Endothelial cell of umbilical vein (primary cell): ENCODE data around the gene GCDH. TPM values are rescaled to one million over a fixed set of nuclear protein-coding genes. Genes with fewer than 3 reads are reported as not detected.

Experiments used
- BruUV-seq: library from RNA; stranded (reverse); fragments of 400-500 nt; replicated peaks from 2 replicates; lab custom pipeline; 2021; lab: Mats Ljungman, UMichigan
- CTCF ChIA-PET: fragments of 300-600, 350-600 bp; sonication (Branson Sonifier 250); formaldehyde crosslinking; loops from one replicate; lab custom pipeline; 2021; ENCODE audit warnings: antibody characterized with exemption, inconsistent platforms; lab: Charles Lee
- POLR2A ChIA-PET: fragments of 300-600, 350-600 bp; sonication (Branson Sonifier 250); formaldehyde crosslinking; loops from one replicate; lab custom pipeline; 2021; ENCODE audit warnings: antibody characterized with exemption, inconsistent platforms; lab: Charles Lee
- DNase-seq: peaks from one replicate; pipeline ENCODE4 v3.0.0-alpha.2; 2011; ENCODE audit warnings: low read depth, low spot score
- FAIRE-seq: peaks from 2 replicates; lab custom pipeline; 2011; peaks lifted over from hg19 to GRCh38; lab: Jason Lieb, UNC
- H2AFZ ChIP-seq: 2 replicates; pipeline ENCODE4 v1.6.0; 2012; ENCODE audit warnings: low read depth, low read length, control low read depth, inconsistent platforms
- H3K27ac ChIP-seq: 2 replicates; pipeline ENCODE4 v1.5.1; 2011; ENCODE audit warnings: low read depth, mild to moderate bottlenecking, control low read depth, low read length, moderate library complexity; ENCODE audit not compliant: insufficient read depth
- H3K27me3 ChIP-seq, 2 experiments: 2 replicates each; pipeline versions ENCODE4 v1.6.0 to v1.6.1; 2011; ENCODE audit warnings: low read length in 2 of 2, mixed read lengths in 1 of 2; ENCODE audit not compliant: control insufficient read depth in 2 of 2, insufficient read depth in 2 of 2
- H3K36me3 ChIP-seq, 2 experiments: 2 replicates in 1 of 2; 3 replicates in 1 of 2; pipeline ENCODE4 v1.5.1; 2011; ENCODE audit warnings: low read length in 2 of 2, mild to moderate bottlenecking in 1 of 2, moderate library complexity in 1 of 2; ENCODE audit not compliant: control insufficient read depth in 2 of 2, insufficient read depth in 2 of 2; ENCODE audit errors: extremely low read depth in 1 of 2
- H3K4me1 ChIP-seq: 3 replicates; pipeline ENCODE4 v1.5.1; 2011; ENCODE audit warnings: mild to moderate bottlenecking, low read length; ENCODE audit not compliant: control insufficient read depth, insufficient read depth; ENCODE audit errors: extremely low read depth
- H3K4me2 ChIP-seq: 2 replicates; pipeline ENCODE4 v1.6.1; 2011; ENCODE audit warnings: low read length, control low read depth, mixed read lengths; ENCODE audit not compliant: insufficient read depth
- H3K4me3 ChIP-seq, 3 experiments: fragments of 200-600 bp in 1 of 3; sonication (generic), shearing (Covaris generic) in 1 of 3; replicated peaks in 1 of 3; 2 replicates each; pipeline ENCODE4 v1.5.1; 2011 to 2016; ENCODE audit warnings: control low read depth in 3 of 3, low read length in 3 of 3, mild to moderate bottlenecking in 2 of 3, inconsistent platforms in 1 of 3, low read depth in 1 of 3, moderate library complexity in 1 of 3; ENCODE audit not compliant: insufficient read depth in 1 of 3
- H3K79me2 ChIP-seq: 2 replicates; pipeline ENCODE4 v1.6.0; 2012; ENCODE audit warnings: low read length, inconsistent platforms; ENCODE audit not compliant: control insufficient read depth, insufficient read depth
- H3K9ac ChIP-seq: replicated peaks from 2 replicates; pipeline ENCODE3; 2011; ENCODE audit warnings: low read length, control low read depth; ENCODE audit not compliant: insufficient read depth; ENCODE audit errors: extremely low read depth
- H3K9me1 ChIP-seq: replicated peaks from 3 replicates; pipeline ENCODE4 v1.6.0; 2011; ENCODE audit warnings: mild to moderate bottlenecking, low read length; ENCODE audit not compliant: control insufficient read depth, insufficient read depth; ENCODE audit errors: extremely low read depth
- H3K9me3 ChIP-seq: replicated peaks from 2 replicates; pipeline ENCODE4 v1.5.1; 2012; ENCODE audit warnings: low read length, inconsistent platforms; ENCODE audit not compliant: control insufficient read depth, insufficient read depth
- H4K20me1 ChIP-seq: replicated peaks from 2 replicates; pipeline ENCODE3; 2011; ENCODE audit warnings: mild to moderate bottlenecking, low read length; ENCODE audit not compliant: control insufficient read depth, insufficient read depth; ENCODE audit errors: extremely low read depth
- CTCF ChIP-seq, 2 donors: IDR thresholded peaks; 1 replicate in 1 of 2; 2 replicates in 1 of 2; pipeline ENCODE4 v1.5.1; 2011; ENCODE audit warnings: low read length in 2 of 2, mild to moderate bottlenecking in 2 of 2, moderate library complexity in 2 of 2, control low read depth in 1 of 2, inconsistent platforms in 1 of 2, low read depth in 1 of 2; ENCODE audit not compliant: insufficient read depth in 1 of 2; ENCODE audit errors: extremely low read depth in 1 of 2
- EZH2 ChIP-seq: IDR thresholded peaks from 2 replicates; pipeline ENCODE4 v1.6.1; 2012; ENCODE audit warnings: borderline replicate concordance, low read depth, mild to moderate bottlenecking, moderate library complexity, low read length, inconsistent platforms; ENCODE audit not compliant: severe bottlenecking
- FOS ChIP-seq: IDR thresholded peaks from 2 replicates; pipeline ENCODE4 v1.6.1; 2011; ENCODE audit warnings: mild to moderate bottlenecking, low read length, moderate library complexity, borderline replicate concordance; ENCODE audit not compliant: insufficient read depth
- GATA2 ChIP-seq: IDR thresholded peaks from 2 replicates; pipeline ENCODE4 v1.7.0; 2011; ENCODE audit warnings: low read depth, mild to moderate bottlenecking, moderate library complexity, mixed read lengths, low read length; ENCODE audit not compliant: insufficient read length, insufficient read depth
- JUN ChIP-seq: IDR thresholded peaks from 2 replicates; pipeline ENCODE4 v1.6.1; 2011; ENCODE audit warnings: borderline replicate concordance, low read depth; ENCODE audit not compliant: insufficient read length, insufficient read depth
- MYC ChIP-seq: IDR thresholded peaks from one replicate; pipeline ENCODE4 v1.6.1; 2011; ENCODE audit warnings: mild to moderate bottlenecking, low read depth, low read length
- POLR2A ChIP-seq: IDR thresholded peaks from 2 replicates; pipeline ENCODE4 v1.6.1; 2012; ENCODE audit warnings: low read depth, mild to moderate bottlenecking, control low read depth, low read length
- POLR2AphosphoS5 ChIP-seq: IDR thresholded peaks from 2 replicates; pipeline ENCODE4 v1.6.1; 2012; ENCODE audit warnings: low read depth, mild to moderate bottlenecking, control low read depth, low read length, moderate library complexity; ENCODE audit not compliant: insufficient read depth
- dilution Hi-C: fragments of 300-500 bp; cut with MboI; formaldehyde crosslinking; loops from one replicate; pipeline ENCODE4 v1.15.0; 2019; ENCODE audit warnings: low sequenced_read_pairs; ENCODE audit not compliant: extremely low pct_ligation_motif_present
- intact Hi-C: fragments of 100-400 bp; cut with micrococcal nuclease; formaldehyde crosslinking; loops from one replicate; pipeline ENCODE4 v1.10.0; 2022
- polyA plus RNA-seq, 4 experiments: library from polyadenylated mRNA; depleted of rRNA in 3 of 4; stranded (reverse) in 3 of 4; unstranded in 1 of 4; fragments of >200 nt; gene quantifications; 2 replicates each; pipeline versions ENCODE4 v1.2.1 to v1.2.3, GENCODE V29; 2011 to 2012; ENCODE audit warnings: missing spikeins in 1 of 4
- total RNA-seq: library from RNA; stranded (reverse); gene quantifications from 2 replicates; pipeline ENCODE4 v1.2.3, GENCODE V29; 2021

GCDH gene
- total and polyA plus RNA-seq, 2 donors (not counting 3 experiments of a cell fraction or from before 2014, with no cell fraction given) = 27.3 to 35.8 TPM

GRCh38 chr19:12885749-12886650, 5.0 kb upstream of the GCDH start:
- intact Hi-C loops = loop anchor here (1.0 kb wide), 1 partner anchor 79 kb away; no protein-coding TSS in a partner anchor

More at GRCh38 chr19:12885749-12886650, 5.0 kb upstream of the GCDH start:
- no peaks in the 10 kb centered on the region for H3K4me1 ChIP-seq
- peaks cover 12 to 22% of the 10 kb centered on the region in 2 experiments for H3K27me3 ChIP-seq
- H3K4me2 ChIP-seq = peak overlapping the region; percentile 16
- no TSS peak for BruUV-seq
- H4K20me1 ChIP-seq = no peaks in the 10 kb centered on the region
- peak overlapping the region; percentile 36 for H2AFZ ChIP-seq
- dilution Hi-C loops = no loop called here
- CTCF ChIA-PET = interaction anchor here (0.6 to 1.5 kb wide), 9 partner anchors 10 to 347 kb away, joined by 3 to 12 read pairs (median 4); no protein-coding TSS in a partner anchor
- H3K9me1 ChIP-seq = no peaks in the 10 kb centered on the region
- peak overlapping the region in 1 of 3 experiments; percentile 17 for H3K4me3 ChIP-seq
- H3K36me3 ChIP-seq = no peaks in the 10 kb centered on the region
- FAIRE-seq = no peak
- H3K9me3 ChIP-seq = no peaks in the 10 kb centered on the region
- no peak overlapping the region for H3K27ac ChIP-seq
- no peak overlapping the region for H3K9ac ChIP-seq
- POLR2A ChIA-PET = no interaction called here
- no peak for TF ChIP-seq GATA2
- TF ChIP-seq MYC = no peak
- no peak for TF ChIP-seq POLR2A
- TF ChIP-seq JUN = no peak
- no peak for TF ChIP-seq CTCF (IDR thresholded peaks at IDR 0.05; ENCODE audit: extremely low read depth in 1 of 2, insufficient read depth in 1 of 2, low read depth in 1 of 2, low read length in 2 of 2)
- no peak for TF ChIP-seq POLR2AphosphoS5
- no peak for TF ChIP-seq EZH2
- no peak for TF ChIP-seq FOS
- no peak for DNase-seq
- H3K79me2 ChIP-seq = no peaks in the 10 kb centered on the region
